H1 (cell line): ENCODE data around the gene ST14. TPM values are rescaled to one million over a fixed set of nuclear protein-coding genes. Genes with fewer than 3 reads are reported as not detected.

ENCODE experiments used
- CTCF ChIA-PET: fragments of 300-600 bp; sonication (Branson Sonifier 250); formaldehyde crosslinking; loops from one replicate; lab custom pipeline; 2021; ENCODE audit not compliant: partially characterized antibody; lab: Charles Lee
- POLR2A ChIA-PET: fragments of 300-600 bp; sonication (Branson Sonifier 250); formaldehyde crosslinking; loops from one replicate; lab custom pipeline; 2021; ENCODE audit warnings: inconsistent platforms; ENCODE audit not compliant: partially characterized antibody; lab: Charles Lee
- DNase-seq, 2 experiments: peaks; one replicate each; pipeline versions ENCODE4 v3.0.0 to v3.0.0-alpha.2; 2010 to 2022; ENCODE audit warnings: low spot score in 2 of 2, low read depth in 1 of 2, mixed read lengths in 1 of 2
- FAIRE-seq: peaks from 2 replicates; lab custom pipeline; 2011; peaks lifted over from hg19 to GRCh38; lab: Jason Lieb, UNC
- H2AFZ ChIP-seq: 2 replicates; pipeline ENCODE4 v1.8.1; 2012; ENCODE audit warnings: low read length, inconsistent platforms
- H2AK5ac ChIP-seq: 2 replicates; pipeline ENCODE4 v1.6.1; 2013; ENCODE audit warnings: low read depth, low read length
- H2BK120ac ChIP-seq: replicated peaks from 2 replicates; pipeline ENCODE3; 2013; ENCODE audit warnings: low read depth, low read length, inconsistent platforms
- H2BK12ac ChIP-seq: 2 replicates; pipeline ENCODE4 v1.6.1; 2013; ENCODE audit warnings: low read depth, low read length
- H2BK15ac ChIP-seq: 2 replicates; pipeline ENCODE4 v1.6.1; 2013; ENCODE audit warnings: low read length
- H2BK20ac ChIP-seq: 2 replicates; pipeline ENCODE4 v1.6.1; 2013; ENCODE audit warnings: low read length
- H2BK5ac ChIP-seq: 2 replicates; pipeline ENCODE4 v1.6.1; 2013; ENCODE audit warnings: low read depth, low read length
- H3K14ac ChIP-seq: 2 replicates; pipeline ENCODE4 v1.6.1; 2013; ENCODE audit warnings: inconsistent platforms; ENCODE audit not compliant: insufficient read length
- H3K18ac ChIP-seq: 2 replicates; pipeline ENCODE4 v1.6.1; 2013; ENCODE audit warnings: low read length; ENCODE audit errors: extremely low read depth
- H3K23ac ChIP-seq: 2 replicates; pipeline ENCODE4 v1.6.1; 2013; ENCODE audit warnings: inconsistent platforms; ENCODE audit not compliant: insufficient read length
- H3K23me2 ChIP-seq: 2 replicates; pipeline ENCODE4 v1.6.1; 2013; ENCODE audit warnings: low read depth, low read length
- H3K27ac ChIP-seq: 2 replicates; pipeline ENCODE4 v1.6.1; 2011; ENCODE audit warnings: low read depth, low read length, inconsistent platforms
- H3K27me3 ChIP-seq, 4 experiments: replicated peaks in 1 of 4; 1 replicate in 1 of 4; 2 replicates in 3 of 4; pipeline versions ENCODE4 v1.6.1 to v1.8.1; 2011 to 2013; ENCODE audit warnings: low read length in 3 of 4, mild to moderate bottlenecking in 3 of 4, inconsistent platforms in 2 of 4, mixed read lengths in 2 of 4, moderate library complexity in 1 of 4; ENCODE audit not compliant: control insufficient read depth in 3 of 4, insufficient read depth in 3 of 4; ENCODE audit errors: extremely low read depth in 1 of 4
- H3K36me3 ChIP-seq, 4 experiments: 2 replicates each; pipeline versions ENCODE4 v1.6.1 to v1.8.1; 2011 to 2013; ENCODE audit warnings: mild to moderate bottlenecking in 4 of 4, low read length in 3 of 4, moderate library complexity in 2 of 4, control low read depth in 1 of 4, inconsistent platforms in 1 of 4; ENCODE audit not compliant: insufficient read depth in 4 of 4, control insufficient read depth in 2 of 4
- H3K4ac ChIP-seq: replicated peaks from 2 replicates; pipeline ENCODE3; 2013; ENCODE audit warnings: low read length, low read depth, mixed read lengths, inconsistent platforms; ENCODE audit not compliant: insufficient read length
- H3K4me1 ChIP-seq, 4 experiments: replicated peaks in 1 of 4; 1 replicate in 1 of 4; 2 replicates in 3 of 4; pipeline versions ENCODE4 v1.6.1 to v1.8.1; 2011 to 2013; ENCODE audit warnings: low read length in 3 of 4, inconsistent platforms in 2 of 4, mixed read lengths in 1 of 4; ENCODE audit not compliant: insufficient read depth in 4 of 4, control insufficient read depth in 3 of 4
- H3K4me2 ChIP-seq, 2 experiments: 2 replicates each; pipeline versions ENCODE4 v1.6.1 to v1.8.1; 2011 to 2013; ENCODE audit warnings: low read depth in 2 of 2, low read length in 2 of 2, control low read depth in 1 of 2, inconsistent platforms in 1 of 2, mild to moderate bottlenecking in 1 of 2; ENCODE audit not compliant: insufficient read depth in 1 of 2
- H3K4me3 ChIP-seq, 4 experiments: fragments of 200-600, 300-600 bp in 1 of 4; sonication (generic), shearing (Covaris generic), sonication (Bioruptor Twin) in 1 of 4; 2 replicates each; pipeline versions ENCODE4 v1.5.1 to v1.8.1; 2011 to 2016; ENCODE audit warnings: low read length in 4 of 4, low read depth in 3 of 4, control low read depth in 2 of 4, inconsistent platforms in 2 of 4, mild to moderate bottlenecking in 2 of 4, mixed read lengths in 1 of 4, moderate library complexity in 1 of 4; ENCODE audit not compliant: insufficient read depth in 2 of 4; ENCODE audit errors: extremely low read depth in 1 of 4
- H3K56ac ChIP-seq: replicated peaks from 2 replicates; pipeline ENCODE3; 2013; ENCODE audit warnings: low read depth, mild to moderate bottlenecking, mixed read lengths, low read length, inconsistent platforms; ENCODE audit not compliant: insufficient read length
- H3K79me1 ChIP-seq: 2 replicates; pipeline ENCODE4 v1.6.1; 2013; ENCODE audit warnings: low read depth, low read length, control low read depth
- H3K79me2 ChIP-seq, 2 experiments: 2 replicates each; pipeline versions ENCODE4 v1.6.1 to v1.8.1; 2012 to 2013; ENCODE audit warnings: low read length in 2 of 2, mild to moderate bottlenecking in 2 of 2, inconsistent platforms in 1 of 2; ENCODE audit not compliant: insufficient read depth in 2 of 2, control insufficient read depth in 1 of 2
- H3K9ac ChIP-seq, 4 experiments: replicated peaks in 1 of 4; 1 replicate in 1 of 4; 2 replicates in 3 of 4; pipeline versions ENCODE4 v1.6.1 to v1.8.1; 2011 to 2013; ENCODE audit warnings: low read depth in 3 of 4, low read length in 3 of 4, control low read depth in 2 of 4, mild to moderate bottlenecking in 2 of 4, moderate library complexity in 2 of 4, inconsistent platforms in 1 of 4; ENCODE audit errors: extremely low read depth in 1 of 4
- H3K9me3 ChIP-seq, 2 experiments: 2 replicates each; pipeline versions ENCODE4 v1.6.1 to v1.8.1; 2012 to 2013; ENCODE audit warnings: mild to moderate bottlenecking in 2 of 2, moderate library complexity in 2 of 2, control low read depth in 1 of 2, inconsistent platforms in 1 of 2, low read depth in 1 of 2, low read length in 1 of 2, mixed read lengths in 1 of 2; ENCODE audit not compliant: insufficient read depth in 2 of 2
- H4K20me1 ChIP-seq, 2 experiments: replicated peaks in 1 of 2; 2 replicates each; pipeline versions ENCODE3 to v1.8.1; 2011 to 2013; ENCODE audit warnings: inconsistent platforms in 2 of 2, low read length in 2 of 2, mild to moderate bottlenecking in 1 of 2; ENCODE audit not compliant: insufficient read depth in 2 of 2, control insufficient read depth in 1 of 2
- H4K5ac ChIP-seq: 2 replicates; pipeline ENCODE4 v1.6.1; 2013; ENCODE audit warnings: low read length, low read depth, mixed read lengths, inconsistent platforms; ENCODE audit not compliant: insufficient read length
- H4K8ac ChIP-seq: 2 replicates; pipeline ENCODE4 v1.8.0; 2013; ENCODE audit warnings: mild to moderate bottlenecking, moderate library complexity, low read length, inconsistent platforms; ENCODE audit not compliant: insufficient read depth; ENCODE audit errors: extremely low read depth
- H4K91ac ChIP-seq: replicated peaks from 2 replicates; pipeline ENCODE3; 2013; ENCODE audit warnings: low read length, mixed read lengths, inconsistent platforms; ENCODE audit not compliant: insufficient read length
- EGR1 ChIP-seq: IDR thresholded peaks from 2 replicates; pipeline ENCODE4 v1.6.1; 2011; ENCODE audit warnings: low read depth, low read length, borderline replicate concordance
- ZNF274 ChIP-seq: IDR thresholded peaks from 2 replicates; pipeline ENCODE4 v1.7.0; 2012; ENCODE audit warnings: low read length, borderline replicate concordance; ENCODE audit errors: extremely low read depth
- WGBS, 2 experiments: shearing (Covaris generic) in 1 of 2; methylation state at CpG; one replicate each; pipeline versions ENCODE4 v1.1.6 to v1.1.7; 2013 to 2015; ENCODE audit warnings: low lambda C conversion rate in 2 of 2, mixed read lengths in 2 of 2, inconsistent platforms in 1 of 2, low coverage in 1 of 2, missing lambda C conversion rate in 1 of 2; ENCODE audit not compliant: insufficient replicate concordance in 2 of 2, insufficient coverage in 1 of 2, insufficient read length in 1 of 2; ENCODE audit errors: extremely low coverage in 1 of 2, missing lambda C conversion rate in 1 of 2; 5-methylcytosine and 5-hydroxymethylcytosine counted together
- polyA plus RNA-seq, 7 experiments: library from polyadenylated mRNA; depleted of rRNA in 3 of 7; stranded (reverse) in 5 of 7; unstranded in 2 of 7; fragments of >200 nt in 5 of 7; fragments of 200-250 nt in 2 of 7; gene quantifications; 1 replicate in 5 of 7; 2 replicates in 1 of 7; 4 replicates in 1 of 7; pipeline versions ENCODE4 v1.2.1 to v1.2.3, GENCODE V29; 2011 to 2013; ENCODE audit warnings: missing spikeins in 2 of 7, mixed read lengths in 2 of 7
- total RNA-seq: library from RNA; stranded (reverse); fragmentation: NEBNext Ultra II Directional; extraction: Animal tissue kit (Norgen Biotek cat#: 25700); gene quantifications from 2 replicates; pipeline ENCODE4 v1.2.1, GENCODE V29; 2021

The ST14 gene
- total and polyA plus RNA-seq, 2 of the 8 experiments (the other 6 are each of a cell fraction or from before 2014, with no cell fraction given): 22.4 to 24.9 TPM

DNA sequence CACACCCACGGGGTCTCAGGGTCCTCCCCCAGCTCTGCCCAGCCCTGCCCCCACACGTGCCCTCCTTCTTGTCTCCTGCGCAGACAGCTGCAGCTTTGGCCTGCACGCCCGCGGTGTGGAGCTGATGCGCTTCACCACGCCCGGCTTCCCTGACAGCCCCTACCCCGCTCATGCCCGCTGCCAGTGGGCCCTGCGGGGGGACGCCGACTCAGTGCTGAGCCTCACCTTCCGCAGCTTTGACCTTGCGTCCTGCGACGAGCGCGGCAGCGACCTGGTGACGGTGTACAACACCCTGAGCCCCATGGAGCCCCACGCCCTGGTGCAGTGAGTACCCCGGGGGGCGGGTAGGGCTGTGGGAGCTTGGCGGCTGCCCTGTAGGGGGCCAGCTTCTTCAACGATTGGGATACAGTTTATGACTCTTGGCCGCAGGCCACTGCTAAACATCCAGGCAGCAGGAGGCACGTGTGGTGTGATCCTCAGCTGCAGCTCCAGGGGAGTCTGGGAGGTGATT, 30.8 kb downstream of the ST14 start:
- DNase-seq (no peak), FAIRE-seq (no peak)
- Histone ChIP-seq H4K91ac (no peak overlapping the region), H3K23me2 (no peaks in the 10 kb centered on the region), H3K79me1 (no peaks in the 10 kb centered on the region), H3K4ac (no peak overlapping the region), H3K4me1 (no peaks in the 10 kb centered on the region), H3K9ac (no peak overlapping the region), H3K27me3 (no peaks in the 10 kb centered on the region), H2BK12ac (no peak overlapping the region), H2BK15ac (no peak overlapping the region), H3K36me3 (no peaks in the 10 kb centered on the region), H3K14ac (no peak overlapping the region), H3K9me3 (no peaks in the 10 kb centered on the region), H2BK120ac (no peak overlapping the region), H4K20me1 (peaks cover 0 to 6% of the 10 kb centered on the region in 2 experiments), H3K23ac (no peak overlapping the region), H2BK20ac (no peak overlapping the region), H4K5ac (no peak overlapping the region), H2AK5ac (no peak overlapping the region), H3K18ac (no peak overlapping the region), H3K4me3 (no peak overlapping the region), H3K79me2 (no peaks in the 10 kb centered on the region), H3K4me2 (no peak overlapping the region), H2AFZ (no peak overlapping the region), H2BK5ac (no peak overlapping the region), H3K56ac (no peak overlapping the region), H4K8ac (no peak overlapping the region), H3K27ac (no peak overlapping the region)
- TF ChIP-seq ZNF274 (no peak), EGR1 (no peak)
- CTCF ChIA-PET: interaction anchor here (0.6 to 1.7 kb wide), 5 partner anchors 9 to 442 kb away, joined by 3 to 6 read pairs (median 3); no protein-coding TSS in a partner anchor
- POLR2A ChIA-PET: interaction anchor here (1.8 kb wide), 1 partner anchor 12 kb away, joined by 3 read pairs; no protein-coding TSS in a partner anchor
- WGBS, 2 experiments: 94% methylated on average over 28 of the region's 29 CpGs; no CpG with 5 or more reads in 1 of the 2 experiments
